SW 1271 (cell line): Measurements from ENCODE around the gene CXCR2.
"Not testable (repeated sequence)": the region's sequence is repeated elsewhere in the genome, so short reads cannot be mapped to it uniquely, and the experiment has no call there.

Experiments used
- DNase-seq, 2 experiments: peaks; one replicate each; lab custom pipeline; 2025; lab: John Stamatoyannopoulos, UW

Gene CXCR2

GRCh38 chr2:218130377-218130776, 4.5 kb downstream of the CXCR2 start:
- no peak for DNase-seq

DNA sequence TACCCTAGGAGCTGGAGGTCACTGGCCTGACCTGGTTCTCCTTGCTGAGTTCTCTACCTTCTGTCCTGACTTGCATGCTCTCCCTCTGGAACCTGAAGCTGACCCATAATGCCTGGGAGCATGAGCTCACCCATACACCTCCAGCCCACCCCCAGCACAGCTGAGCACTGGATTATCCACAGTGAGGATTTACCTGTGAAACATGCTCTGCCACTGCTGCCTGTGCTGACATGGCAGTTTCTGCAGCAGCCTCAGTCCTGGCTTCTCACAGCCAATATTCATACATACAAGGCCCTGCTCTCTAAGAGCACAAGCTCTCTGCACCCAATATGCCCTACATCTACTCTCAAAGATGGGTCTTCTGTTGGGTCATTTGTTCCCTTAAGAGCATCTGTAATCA, 5.0 kb downstream of the CXCR2 start:
- DNase-seq, result no peak

GRCh38 chr2:218137514-218137913, 11.7 kb downstream of the CXCR2 start:
- DNase-seq, result no peak

DNA sequence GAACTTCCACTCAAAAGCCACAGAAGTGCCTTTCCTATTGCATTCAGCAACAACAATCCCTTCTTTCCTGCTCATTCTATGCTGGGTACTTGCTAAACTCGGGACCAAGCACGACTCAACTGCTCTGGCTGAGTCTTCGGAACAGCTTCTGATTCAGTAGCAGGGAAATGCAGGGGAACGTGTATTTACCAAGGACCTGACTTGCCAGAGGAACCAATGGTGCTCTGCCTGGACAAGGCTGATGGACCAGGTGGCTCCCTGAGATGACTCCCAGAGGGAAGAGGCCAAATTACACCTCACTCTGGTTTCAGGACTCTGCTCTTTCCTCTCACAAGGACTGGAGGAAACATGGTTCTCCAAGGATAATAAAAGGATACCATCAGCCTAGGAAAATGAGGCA, 12.2 kb downstream of the CXCR2 start:
- DNase-seq, result no peak

GRCh38 chr2:218145124-218145523, 19.3 kb downstream of the CXCR2 start:
- no peak for DNase-seq

DNA sequence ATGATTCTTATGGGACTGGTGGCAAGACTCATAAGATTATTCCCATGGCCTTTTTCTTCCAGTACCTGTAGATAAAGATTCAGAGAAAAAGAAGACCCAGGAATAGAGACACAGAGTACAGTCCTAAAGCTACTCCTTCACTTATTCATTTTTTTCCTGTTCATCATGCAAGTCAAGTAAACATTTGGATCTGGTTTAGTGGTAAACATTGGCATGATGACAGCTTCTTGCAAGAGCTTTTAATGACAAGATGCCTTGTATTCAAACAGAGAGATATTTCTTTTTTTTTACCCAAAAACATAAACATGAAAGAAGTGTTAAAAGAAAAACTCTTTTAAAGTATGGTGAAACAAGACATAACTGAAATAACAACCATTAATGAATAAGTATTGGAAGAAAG, 20.2 kb downstream of the CXCR2 start:
- no peak for DNase-seq

DNA sequence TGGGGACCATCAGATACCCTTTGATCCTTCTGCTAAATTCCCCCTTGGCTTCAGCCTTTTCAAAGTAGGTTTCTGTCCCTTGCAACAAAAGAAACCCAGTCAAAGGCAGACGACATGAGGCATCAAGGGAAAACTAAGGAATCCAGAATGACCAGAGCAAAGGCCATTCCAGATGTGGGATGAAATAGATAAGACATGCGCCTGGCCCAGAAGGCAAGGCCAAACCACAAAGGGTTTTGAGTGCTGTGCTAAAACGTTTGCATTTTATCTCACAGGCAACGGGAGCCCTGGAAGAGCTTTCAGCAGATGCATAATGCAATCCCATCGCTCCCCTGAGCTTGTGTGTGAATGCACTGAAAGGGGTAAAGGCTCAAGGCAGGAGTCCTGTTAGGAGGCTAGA, 23.3 kb downstream of the CXCR2 start:
- DNase-seq, result no peak

DNA sequence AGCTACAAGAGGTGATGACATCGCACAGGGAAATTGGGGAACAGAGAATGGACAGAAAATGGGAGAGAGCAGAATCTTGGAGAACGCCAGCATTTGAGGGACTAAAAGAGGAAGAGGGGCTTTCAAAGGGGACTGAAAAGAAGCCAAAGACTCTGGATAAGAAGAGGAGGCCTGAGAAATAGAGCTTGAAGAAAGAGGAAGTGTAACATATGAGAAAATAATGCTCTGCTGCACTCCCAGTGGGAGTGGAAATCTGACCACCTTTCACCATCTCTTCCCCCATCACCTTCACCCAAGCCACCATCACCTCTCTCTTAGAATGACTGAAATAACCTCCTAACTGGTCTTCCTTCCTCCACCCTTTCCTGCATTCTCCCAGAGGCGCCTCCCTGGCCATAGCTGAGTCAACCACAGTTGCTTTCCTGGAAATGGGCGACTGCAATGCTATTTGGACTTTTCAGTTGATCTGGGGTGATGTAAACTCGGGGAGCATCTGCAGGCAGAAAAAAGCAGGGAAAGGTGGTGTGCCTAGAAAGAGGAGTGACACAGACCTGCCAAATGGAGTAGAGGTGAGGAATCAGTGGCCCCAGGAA, 24.1 kb downstream of the CXCR2 start:
- DNase-seq, result no peak

- DNase-seq, result no peak
Measured at GRCh38 chr2:218152172-218152571, 26.3 kb downstream of the CXCR2 start.

DNA sequence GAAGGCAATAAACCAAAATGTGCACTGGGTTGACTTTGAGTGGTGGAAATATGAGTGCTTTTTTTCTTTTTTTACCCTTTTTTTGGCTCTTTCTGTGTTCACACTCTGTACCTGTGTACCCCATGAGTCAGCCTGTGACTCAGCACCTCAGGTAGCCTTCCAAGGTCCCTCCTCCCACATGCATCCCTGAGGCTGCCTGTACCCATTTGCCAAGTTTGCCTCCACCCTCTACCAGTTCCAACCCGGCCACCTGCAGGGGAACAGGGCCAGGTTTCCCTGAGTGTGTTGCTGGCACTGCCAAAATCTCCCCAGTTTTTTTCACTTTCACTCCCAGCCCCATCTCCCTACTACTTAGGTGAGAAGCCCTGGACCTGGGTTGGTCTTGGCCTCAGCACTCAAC, 26.9 kb downstream of the CXCR2 start:
- DNase-seq, result no peak

GRCh38 chr2:218155953-218156479, 30.2 kb downstream of the CXCR2 start:
- DNase-seq, result no peak

- no peak for DNase-seq
Measured at GRCh38 chr2:218161644-218162043, 35.8 kb downstream of the CXCR2 start.

GRCh38 chr2:218162814-218163213, 37.0 kb downstream of the CXCR2 start:
- DNase-seq, result no peak

DNA sequence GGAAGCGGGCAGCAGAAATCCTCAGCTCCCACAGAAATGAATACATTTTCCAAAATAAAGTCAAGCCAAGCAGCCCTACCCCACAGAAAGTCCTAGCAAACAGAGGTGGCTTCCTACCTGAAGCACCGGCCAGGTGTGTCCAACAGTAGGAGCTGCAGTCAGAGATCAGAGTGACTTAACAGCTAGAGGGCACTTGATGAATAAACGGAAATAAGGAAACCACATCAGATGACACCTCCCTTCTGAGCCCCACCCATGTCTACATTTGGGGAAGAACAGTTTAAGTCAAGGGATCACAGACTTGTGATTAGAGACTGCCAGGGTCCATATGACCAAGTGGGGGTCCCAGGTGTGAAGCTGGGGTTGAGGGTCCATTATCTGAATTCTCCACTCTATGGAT, 41.0 kb downstream of the CXCR2 start, which contains the start of gene CXCR1:
Gene CXCR1, minus strand, starts transcription at position 172 of the 400 bp plus-strand sequence. CDS start 1,751 bp downstream, outside the sequence.
- DNase-seq, result no peak

DNA sequence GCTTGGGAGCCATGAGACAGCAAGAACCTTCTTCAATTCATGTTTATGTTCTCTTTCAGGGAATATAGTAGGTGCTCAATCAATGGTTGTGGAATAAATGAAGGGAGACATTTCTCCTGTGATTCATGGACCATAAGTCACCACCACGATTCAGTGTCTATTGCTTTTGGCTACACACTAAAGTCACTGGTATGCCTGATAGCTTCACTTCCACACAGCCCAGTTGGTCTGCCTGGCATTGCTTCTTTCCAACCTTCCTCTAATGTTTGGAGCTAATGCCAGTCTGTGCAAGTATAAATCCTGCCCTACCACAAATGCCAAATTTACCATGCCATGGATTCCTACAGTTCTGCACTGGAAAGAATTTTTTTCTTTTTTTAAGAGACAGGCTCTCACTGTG, 42.2 kb downstream of the CXCR2 start:
- no peak for DNase-seq

DNA sequence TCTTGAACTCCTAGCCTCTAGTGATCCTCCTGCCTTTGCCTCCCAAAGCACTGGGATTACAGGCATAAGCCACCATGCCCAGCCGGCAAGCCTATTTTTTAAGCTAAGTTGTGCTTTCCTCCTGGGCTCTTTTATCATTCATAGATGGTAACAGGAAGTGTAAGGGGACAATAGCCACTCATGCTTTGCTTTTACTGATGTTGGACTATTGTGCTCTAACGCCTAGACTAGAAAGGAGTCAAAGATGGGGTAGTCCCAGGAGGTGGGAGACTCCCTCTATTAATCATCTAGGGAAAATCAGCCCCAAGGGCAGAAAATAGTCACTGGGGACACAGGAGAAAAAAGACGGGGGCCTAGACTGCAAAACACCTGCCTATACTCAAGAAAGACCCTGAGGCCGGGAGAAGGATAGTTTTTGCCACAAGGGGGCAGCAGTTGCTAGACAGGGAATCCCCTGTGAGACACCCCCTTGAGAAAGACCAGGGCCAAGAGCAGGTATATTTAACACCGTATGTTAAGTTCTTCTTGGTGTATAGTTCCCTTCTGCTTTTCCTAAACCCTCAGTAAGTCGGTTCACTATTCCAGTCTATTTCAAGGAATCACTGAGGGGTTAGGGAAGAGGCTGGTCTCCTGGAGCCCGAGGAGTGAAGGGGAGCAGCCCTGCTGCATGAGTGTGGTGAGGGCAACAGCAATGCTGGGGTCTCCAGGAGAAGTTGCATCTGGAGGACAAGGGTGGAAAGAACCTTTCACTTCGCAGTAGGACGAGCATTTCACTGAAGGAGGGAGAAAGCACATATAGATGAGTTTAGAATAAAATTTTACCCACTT, 43.0 kb downstream of the CXCR2 start:
- peak in 1 of 2 experiments; percentile 31 for DNase-seq

- no peak for DNase-seq
Measured at GRCh38 chr2:218169757-218170546, 44.1 kb downstream of the CXCR2 start.

DNA sequence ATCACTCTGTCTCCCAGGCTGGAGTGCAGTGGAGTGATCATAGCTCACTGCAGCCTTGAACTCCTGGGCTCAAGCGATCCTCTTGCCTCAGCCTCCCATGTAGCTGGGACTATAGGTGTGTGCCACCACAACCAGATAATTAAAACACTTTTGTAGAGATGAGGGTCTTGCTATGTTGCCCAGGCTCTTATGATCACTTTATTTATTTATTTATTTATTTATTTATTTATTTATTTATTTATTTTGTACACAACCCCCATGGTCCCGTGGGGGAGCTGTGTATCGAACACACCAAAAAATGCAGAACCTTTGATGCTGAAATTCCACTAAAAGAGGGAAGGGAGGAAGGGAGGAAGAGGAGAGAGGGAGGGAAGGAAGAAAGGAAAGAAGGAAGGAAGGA, 45.9 kb downstream of the CXCR2 start:
- DNase-seq, result not testable (repeated sequence)

GRCh38 chr2:218172845-218173244, 47.0 kb downstream of the CXCR2 start:
- DNase-seq, result no peak

GRCh38 chr2:218179782-218180181, 54.0 kb downstream of the CXCR2 start:
- no peak for DNase-seq

- DNase-seq, result no peak
Measured at GRCh38 chr2:218180467-218181114, 54.8 kb downstream of the CXCR2 start.

DNA sequence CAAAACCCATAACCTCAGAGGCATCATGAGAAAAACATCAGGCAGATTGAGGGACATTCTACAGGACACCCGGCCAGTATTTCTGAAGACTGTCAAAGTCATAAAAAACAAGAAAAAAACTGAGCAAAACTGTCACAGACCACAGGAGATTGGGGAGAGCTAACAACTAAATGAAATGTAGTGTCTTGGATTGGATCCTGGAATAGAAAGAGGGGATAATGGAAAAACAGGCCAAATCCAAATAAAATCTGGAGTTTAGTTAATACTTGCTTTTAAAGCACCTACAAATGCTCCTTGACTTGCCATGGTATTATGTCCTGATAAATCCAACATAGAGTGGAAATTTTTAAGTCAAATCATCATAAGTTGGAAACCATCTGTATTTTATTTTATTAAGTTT, 58.5 kb downstream of the CXCR2 start:
- no peak for DNase-seq
